C1 segment of cervical spinal cord (tissue), 14 donors: ENCODE measurements around the gene FRG2B.
"Not testable (repeated sequence)": the region's sequence is repeated elsewhere in the genome, so short reads cannot be mapped to it uniquely, and the experiment has no call there.

Experiments used
- DNase-seq, 14 donors: peaks; one replicate each; lab custom pipeline; 2025; lab: John Stamatoyannopoulos, UW

FRG2B gene

DNA sequence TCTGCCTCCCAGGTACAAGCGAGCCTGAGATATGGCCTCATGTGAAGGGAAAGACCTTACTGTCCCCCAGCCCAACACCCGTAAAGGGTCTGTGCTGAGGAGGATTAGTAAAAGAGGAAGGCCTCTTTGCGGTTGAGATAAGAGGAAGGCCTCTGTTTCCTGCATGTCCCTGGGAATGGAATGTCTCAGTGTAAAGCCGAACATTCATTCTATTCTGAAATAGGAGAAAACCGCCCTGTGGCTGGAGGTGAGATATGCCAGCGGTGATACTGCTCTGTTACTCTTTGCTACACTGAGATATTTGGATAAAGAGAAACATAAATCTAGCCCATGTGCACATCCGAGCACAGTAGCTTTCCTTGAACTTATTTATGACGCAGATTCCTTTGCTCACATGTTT is 26.7 kb downstream of the FRG2B start:
- not testable (repeated sequence) for DNase-seq

DNA sequence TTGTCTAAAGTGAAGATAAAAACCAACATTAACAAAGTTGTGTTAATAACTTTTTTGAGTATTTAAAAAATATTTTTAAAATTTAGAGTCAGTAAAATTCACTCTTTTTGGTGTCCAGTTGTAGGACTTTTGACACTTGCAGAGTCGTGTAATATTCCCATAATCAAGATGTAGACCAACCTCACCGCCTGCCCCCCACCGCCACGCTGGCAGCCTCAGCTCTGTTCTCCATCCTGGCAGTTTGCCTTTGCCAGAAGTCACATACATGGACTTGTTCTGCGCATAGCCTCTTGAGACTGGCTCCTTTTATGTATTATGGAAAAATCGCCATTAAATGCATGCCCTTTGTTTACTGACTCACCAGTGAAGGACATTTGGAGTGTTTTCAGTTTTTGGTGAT is 33.9 kb downstream of the FRG2B start:
- DNase-seq = no peak

- DNase-seq = no peak
Observed at GRCh38 chr10:133590970-133591359, 35.6 kb downstream of the FRG2B start.

DNA sequence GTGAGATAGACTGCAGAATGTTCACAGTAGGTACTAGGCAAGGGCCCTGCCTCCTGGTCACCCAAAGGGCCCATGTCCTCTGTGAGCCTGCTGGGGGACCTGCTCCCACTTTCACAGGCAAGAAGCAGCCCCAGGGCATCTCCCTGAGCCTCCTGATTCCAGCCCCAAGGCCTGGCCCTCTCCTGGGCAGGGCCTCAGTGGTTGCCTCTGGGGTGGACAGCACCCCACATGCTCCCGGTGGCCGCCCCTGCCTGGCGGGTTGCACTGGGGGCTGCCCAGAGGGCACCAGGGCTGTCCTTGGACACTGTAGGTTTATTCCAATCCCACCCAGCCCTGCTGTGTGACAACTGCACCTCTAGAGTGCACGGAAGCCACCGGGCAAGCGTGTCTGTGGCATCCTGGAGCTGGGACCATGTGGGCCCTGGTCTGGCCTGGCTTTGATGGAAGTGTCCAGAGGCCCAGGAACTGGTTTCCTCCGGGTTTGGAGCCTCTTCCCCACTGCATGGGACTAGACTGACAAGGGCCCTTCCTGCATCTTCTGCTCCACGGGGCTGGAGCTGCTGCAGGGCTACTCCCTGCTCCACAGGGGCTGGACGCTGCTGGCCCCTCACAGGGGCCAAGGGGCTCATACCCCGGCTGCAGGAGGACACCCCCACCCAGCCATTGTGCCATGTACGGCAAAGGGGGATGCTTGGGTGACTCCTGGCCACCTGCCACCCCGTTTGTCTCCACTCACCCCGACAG is 36.2 kb downstream of the FRG2B start:
- DNase-seq = no peak

DNA sequence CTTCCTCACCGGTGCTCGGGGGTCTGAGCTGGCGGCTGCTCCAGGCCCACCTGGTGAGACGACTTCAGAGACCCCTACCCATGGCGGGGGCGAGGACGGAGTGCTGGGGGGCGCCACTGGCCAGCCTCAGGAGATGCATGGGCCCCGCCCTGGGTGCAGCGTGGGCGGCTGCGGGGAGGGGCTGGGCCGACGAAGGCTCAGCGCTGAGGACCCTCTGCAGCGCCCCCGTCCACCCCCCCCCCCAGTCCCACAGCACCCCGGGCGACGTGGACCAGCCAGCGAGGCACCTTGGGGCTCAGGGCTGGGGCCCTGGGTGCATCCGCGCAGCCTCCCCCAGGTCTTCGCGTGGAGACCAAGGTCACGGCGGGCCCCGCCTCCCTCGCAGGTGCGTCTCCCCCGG is 49.6 kb downstream of the FRG2B start:
- DNase-seq = not testable (repeated sequence)
